BE2C (cell line): Measurements from ENCODE around the gene ASB7.

Source experiments
- DNase-seq: peaks from one replicate; pipeline ENCODE4 v3.0.0-alpha.2; 2020
- H3K27me3 ChIP-seq: fragments of 250-450 bp; sonication (Bioruptor Pico); 2 replicates; pipeline ENCODE4 v1.5.1; 2020; ENCODE audit warnings: mild to moderate bottlenecking
- H3K36me3 ChIP-seq: fragments of 250-450 bp; sonication (Bioruptor Pico); 2 replicates; pipeline ENCODE4 v1.5.1; 2020; ENCODE audit warnings: mild to moderate bottlenecking
- H3K4me1 ChIP-seq: fragments of 250-450 bp; sonication (Bioruptor Pico); 2 replicates; pipeline ENCODE4 v1.5.1; 2020
- H3K4me3 ChIP-seq: 2 replicates; pipeline ENCODE4 v1.5.1; 2011; ENCODE audit warnings: low read depth, low read length
- H3K9me3 ChIP-seq: fragments of 250-450 bp; sonication (Bioruptor Pico); 2 replicates; pipeline ENCODE4 v1.5.1; 2020
- TF ChIP-seq, protein P1 (sequence below): IDR thresholded peaks from 2 replicates; pipeline ENCODE4 v1.5.1; 2012; ENCODE audit warnings: mild to moderate bottlenecking, low read depth, low read length

ASB7 gene

DNA sequence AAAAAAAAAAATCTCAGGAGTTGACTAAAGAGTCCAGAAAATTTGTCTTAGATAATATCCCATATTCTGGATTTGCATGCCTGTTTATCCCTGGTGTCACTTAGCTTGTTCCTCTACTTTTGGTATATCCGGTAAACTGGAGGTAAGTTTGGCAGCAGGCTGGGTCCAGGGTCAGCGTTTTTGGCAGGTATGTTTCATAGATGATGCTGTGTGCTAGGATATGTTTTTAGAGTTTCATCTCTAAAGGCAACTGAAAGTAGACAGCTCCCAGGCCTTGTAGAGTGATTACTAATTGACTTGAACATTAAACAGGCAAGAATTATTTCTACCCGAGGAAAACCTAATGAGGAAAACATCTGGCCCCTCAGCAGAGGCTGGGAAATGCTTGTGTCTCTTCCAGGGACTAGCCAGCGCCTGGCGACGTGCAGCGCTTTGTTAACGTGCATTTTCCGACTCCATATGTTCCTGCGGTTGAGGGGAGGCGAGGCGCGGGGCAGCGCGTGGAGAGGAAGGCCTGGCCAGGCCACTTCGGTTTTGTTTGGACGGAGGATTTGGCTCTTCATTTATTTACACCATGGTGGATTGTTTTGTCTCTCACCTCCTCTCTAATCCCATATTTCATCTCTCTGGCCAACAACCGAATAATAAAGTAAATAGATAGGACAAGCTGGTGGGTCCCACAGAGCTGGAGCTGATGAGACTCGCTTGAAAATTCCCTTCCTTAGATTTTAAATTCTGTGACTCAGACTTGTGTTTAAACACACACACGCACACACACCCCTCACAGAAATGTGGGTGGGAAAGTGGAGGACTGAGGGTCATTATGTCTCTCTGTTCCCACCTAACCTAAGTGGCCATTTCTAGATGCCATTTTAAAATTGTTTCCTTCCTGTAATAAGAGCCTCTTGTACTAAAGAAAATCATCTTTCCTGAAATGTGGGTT lies 65.3 kb downstream of the ASB7 start:
- no peak for DNase-seq
- no peaks in the 10 kb centered on the region for H3K27me3 ChIP-seq
- TF ChIP-seq, protein P1, sequence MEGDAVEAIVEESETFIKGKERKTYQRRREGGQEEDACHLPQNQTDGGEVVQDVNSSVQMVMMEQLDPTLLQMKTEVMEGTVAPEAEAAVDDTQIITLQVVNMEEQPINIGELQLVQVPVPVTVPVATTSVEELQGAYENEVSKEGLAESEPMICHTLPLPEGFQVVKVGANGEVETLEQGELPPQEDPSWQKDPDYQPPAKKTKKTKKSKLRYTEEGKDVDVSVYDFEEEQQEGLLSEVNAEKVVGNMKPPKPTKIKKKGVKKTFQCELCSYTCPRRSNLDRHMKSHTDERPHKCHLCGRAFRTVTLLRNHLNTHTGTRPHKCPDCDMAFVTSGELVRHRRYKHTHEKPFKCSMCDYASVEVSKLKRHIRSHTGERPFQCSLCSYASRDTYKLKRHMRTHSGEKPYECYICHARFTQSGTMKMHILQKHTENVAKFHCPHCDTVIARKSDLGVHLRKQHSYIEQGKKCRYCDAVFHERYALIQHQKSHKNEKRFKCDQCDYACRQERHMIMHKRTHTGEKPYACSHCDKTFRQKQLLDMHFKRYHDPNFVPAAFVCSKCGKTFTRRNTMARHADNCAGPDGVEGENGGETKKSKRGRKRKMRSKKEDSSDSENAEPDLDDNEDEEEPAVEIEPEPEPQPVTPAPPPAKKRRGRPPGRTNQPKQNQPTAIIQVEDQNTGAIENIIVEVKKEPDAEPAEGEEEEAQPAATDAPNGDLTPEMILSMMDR = no peak

DNA sequence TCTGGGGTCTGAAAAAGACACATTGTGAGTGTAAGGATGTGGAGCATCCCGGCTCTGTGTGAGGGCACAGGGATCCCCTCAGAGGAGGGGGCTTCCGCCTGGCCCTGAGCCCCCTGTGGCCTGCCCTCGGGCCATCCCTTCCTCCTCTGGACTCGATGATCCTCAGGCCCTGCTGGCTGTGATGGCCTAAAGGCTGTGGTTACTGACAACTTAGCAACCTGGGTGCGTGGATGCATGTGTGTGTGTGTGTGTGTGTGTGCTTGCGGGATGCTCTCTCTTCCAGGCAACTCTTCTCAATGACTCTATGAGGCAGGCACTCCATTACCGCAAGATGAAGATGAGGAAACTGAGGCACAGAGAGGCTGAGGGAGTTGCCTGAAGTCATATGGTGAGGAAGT lies 66.0 kb downstream of the ASB7 start:
- Histone ChIP-seq H3K4me1 (no peaks in the 10 kb centered on the region), H3K36me3 (no peaks in the 10 kb centered on the region), H3K9me3 (no peaks in the 10 kb centered on the region), H3K4me3 (no peak overlapping the region), H3K27me3 (no peaks in the 10 kb centered on the region)
- TF ChIP-seq, protein P1 = no peak
- DNase-seq = no peak

More for the DNA sequence above, 65.3 kb downstream of the ASB7 start:
- Histone ChIP-seq H3K4me3 (no peak overlapping the region), H3K36me3 (no peaks in the 10 kb centered on the region), H3K4me1 (no peaks in the 10 kb centered on the region), H3K9me3 (no peaks in the 10 kb centered on the region)

DNA sequence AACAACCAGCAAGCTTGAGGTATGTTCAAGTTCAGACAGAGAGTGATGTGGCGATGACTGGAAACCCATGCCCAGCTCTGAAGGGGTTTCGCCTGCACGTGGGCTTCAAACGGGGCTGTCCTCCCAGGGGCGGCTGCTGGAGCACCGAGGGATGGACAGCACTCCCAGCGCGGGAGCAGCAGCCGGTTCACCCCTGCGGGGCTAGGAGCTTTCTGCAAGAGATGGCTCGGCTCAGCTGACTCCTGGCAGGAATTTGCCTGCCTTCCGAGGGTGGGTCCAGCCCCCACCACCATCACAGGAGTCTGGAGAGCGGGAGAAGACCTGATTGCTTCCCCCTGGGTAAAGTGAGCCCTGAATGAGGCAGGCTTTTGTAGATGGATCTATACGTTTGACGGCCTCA lies 66.9 kb downstream of the ASB7 start:
- H3K9me3 ChIP-seq = no peaks in the 10 kb centered on the region
- TF ChIP-seq, protein P1 = no peak

DNA sequence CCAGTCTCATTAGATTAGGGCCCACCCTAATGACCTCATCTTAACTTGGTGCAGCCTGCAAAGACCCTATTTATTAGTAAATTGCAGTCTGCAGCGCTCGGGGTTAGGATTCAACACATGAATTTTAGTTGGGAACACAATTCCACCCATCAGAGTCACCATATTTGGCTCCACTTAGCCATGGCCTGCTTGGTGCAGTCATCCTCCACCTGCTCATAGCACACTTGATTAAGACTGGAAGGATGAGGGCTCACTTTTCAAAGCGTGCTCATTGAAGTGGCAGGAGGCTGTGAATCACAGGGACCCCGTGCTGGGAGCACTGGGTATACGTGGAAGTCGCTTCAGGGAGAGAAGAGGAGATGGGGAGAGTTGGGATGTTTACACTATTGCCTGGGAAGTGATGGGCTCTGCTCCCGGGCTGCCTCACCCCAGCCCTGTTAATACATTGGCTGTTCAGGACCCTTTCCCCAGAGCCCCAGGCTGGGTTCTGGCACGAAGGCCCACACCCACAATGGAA lies 68.2 kb downstream of the ASB7 start:
- H3K27me3 ChIP-seq = no peaks in the 10 kb centered on the region
- no peaks in the 10 kb centered on the region for H3K4me1 ChIP-seq
- H3K9me3 ChIP-seq = no peaks in the 10 kb centered on the region
- TF ChIP-seq, protein P1 = no peak
- DNase-seq = no peak
- H3K4me3 ChIP-seq = no peak overlapping the region
- no peaks in the 10 kb centered on the region for H3K36me3 ChIP-seq

More for the DNA sequence above, 66.9 kb downstream of the ASB7 start:
- Histone ChIP-seq H3K36me3 (no peaks in the 10 kb centered on the region), H3K27me3 (no peaks in the 10 kb centered on the region), H3K4me1 (no peaks in the 10 kb centered on the region), H3K4me3 (no peak overlapping the region)
- DNase-seq = no peak

DNA sequence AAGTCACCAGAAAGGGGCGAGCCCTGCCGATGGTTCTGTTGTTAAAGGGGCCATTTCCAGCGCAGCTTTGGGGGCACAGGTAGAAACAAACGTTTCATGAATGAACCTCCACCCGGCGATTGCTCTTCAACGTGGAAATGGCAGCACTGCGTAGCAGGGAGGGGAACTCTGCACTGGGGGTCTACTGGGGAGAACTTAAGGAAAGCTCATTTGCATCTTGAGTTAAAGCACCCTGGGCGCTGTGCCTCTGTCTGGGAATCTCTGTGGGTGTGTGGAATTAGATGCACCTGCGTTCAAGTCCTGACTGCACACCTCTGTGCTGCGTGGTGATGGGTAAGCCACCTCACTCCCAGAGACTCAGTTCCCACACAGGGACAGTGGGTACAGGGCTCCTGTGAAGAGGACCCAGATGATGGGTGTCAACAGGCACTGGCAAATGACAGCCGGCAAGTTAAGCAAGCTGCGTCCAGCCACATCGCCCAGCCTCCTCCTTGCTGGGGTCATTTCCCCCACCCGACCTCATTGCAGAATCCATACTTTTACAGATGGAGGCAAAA lies 68.8 kb downstream of the ASB7 start:
- no peak for DNase-seq
- TF ChIP-seq, protein P1 = no peak
- Histone ChIP-seq H3K4me1 (no peaks in the 10 kb centered on the region), H3K9me3 (no peaks in the 10 kb centered on the region), H3K4me3 (no peak overlapping the region), H3K27me3 (no peaks in the 10 kb centered on the region), H3K36me3 (no peaks in the 10 kb centered on the region)
